Amygdala (tissue), 56 donors: ENCODE measurements around the gene ACSL1.
"Not testable (repeated sequence)": the region's sequence is repeated elsewhere in the genome, so short reads cannot be mapped to it uniquely, and the experiment has no call there.

ENCODE experiments used
- DNase-seq, 56 donors: peaks; one replicate each; lab custom pipeline; 2025; lab: John Stamatoyannopoulos, UW

The ACSL1 gene

GRCh38 chr4:184793735-184794355 is 31.9 kb downstream of the ACSL1 start:
- no peak for DNase-seq

DNA sequence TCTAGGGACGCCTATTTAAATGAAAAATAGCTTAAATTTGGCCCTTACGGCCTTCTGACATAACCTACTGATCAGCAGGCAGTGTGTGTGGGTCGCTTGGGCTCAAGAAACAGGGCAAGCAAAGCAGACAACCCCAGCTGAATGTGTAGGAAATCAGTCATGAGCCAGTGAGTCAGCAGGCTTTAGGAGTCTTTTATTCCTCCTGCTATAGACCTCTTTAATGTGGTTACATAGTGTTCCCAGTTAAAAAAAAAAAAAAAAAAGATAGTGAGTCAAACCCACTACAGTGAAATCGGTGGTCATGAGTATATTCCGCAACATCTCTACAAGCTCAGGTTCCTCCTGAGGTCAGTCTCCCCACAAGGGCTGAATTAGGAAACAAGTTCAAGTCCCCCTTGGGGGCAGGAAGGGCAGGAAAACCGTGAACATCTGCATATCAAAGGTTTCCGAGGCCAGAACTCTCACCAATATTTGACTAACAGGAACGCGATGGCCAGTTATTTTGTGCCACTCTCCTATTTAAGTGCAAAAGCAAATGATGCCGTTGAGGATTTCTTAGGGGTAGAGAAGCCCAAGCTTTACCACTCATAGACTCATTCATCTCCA is 32.7 kb downstream of the ACSL1 start:
- peak in 5 of 56 donors; percentile 6 to 34 (median 18) for DNase-seq

DNA sequence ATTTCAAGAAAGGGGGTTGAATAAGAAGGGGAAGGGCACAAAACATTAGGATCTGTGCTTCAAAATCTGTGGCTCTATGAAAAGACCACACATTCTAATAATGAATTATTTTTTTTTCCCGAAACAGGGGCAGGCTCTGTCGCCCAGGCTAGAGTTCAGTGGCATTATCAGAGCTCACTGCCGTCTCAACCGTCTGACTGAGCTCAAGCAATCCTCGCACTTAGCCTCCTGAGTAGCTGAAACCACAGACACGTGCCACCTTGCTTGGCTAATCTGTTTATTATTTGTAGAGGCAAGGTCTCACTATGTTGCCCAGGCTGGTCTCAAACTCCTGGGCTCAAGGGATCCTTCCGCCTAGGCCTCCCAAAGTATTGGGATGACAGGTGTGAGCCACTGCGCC is 33.4 kb downstream of the ACSL1 start:
- no peak for DNase-seq

DNA sequence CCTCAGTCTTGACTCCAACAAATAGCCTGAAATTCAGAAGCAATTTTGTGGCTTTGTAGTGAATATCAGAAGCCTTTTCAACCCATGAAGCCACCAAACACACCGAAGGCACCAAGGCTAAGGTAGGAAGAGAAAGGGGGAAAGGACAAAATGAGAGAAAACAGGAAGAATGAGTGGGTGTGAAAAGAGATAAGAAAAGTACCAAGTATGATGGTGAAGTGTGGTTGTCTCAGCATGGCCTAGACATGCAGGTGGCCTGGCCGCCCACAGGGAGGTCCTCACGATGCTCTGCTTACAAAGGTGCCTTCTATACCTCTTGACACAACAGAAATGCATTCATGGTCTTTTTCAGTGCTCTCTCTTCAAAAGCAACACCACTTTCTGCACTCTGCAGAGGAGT is 34.9 kb downstream of the ACSL1 start:
- DNase-seq = no peak

DNA sequence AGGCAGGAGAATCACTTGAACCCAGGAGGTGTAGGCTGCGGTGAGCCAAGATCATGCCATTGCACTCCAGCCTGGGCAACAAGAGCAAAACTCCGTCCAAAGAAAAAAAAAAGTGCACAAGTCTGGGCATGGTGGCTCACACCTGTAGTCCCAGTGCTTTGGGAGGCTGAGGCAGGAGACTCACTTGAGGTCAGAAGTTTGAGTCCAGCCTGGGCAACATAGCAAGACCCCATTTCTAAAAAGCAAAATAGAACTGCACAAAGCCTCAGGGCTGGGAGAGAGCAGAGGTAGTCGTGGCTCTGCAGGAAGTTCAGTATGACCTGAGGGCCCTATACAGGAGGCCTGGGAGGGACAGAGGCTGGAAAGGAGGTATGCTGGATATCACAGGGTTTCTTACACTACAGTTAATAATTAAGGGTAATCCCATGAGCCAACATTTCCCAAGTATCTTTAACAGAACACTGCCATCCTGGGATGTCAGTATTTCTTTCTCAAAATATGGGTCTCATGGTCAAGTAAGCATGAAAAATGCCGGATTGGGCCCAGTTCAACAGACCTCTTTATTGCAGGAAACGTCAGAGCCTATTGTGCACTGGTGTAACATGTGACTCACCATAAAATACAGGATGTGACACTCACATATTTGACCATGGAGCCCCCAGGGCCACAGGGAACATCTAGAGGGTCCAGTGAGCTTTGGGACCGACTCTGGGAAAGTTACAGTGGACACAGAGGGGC is 37.8 kb downstream of the ACSL1 start:
- DNase-seq = no peak

DNA sequence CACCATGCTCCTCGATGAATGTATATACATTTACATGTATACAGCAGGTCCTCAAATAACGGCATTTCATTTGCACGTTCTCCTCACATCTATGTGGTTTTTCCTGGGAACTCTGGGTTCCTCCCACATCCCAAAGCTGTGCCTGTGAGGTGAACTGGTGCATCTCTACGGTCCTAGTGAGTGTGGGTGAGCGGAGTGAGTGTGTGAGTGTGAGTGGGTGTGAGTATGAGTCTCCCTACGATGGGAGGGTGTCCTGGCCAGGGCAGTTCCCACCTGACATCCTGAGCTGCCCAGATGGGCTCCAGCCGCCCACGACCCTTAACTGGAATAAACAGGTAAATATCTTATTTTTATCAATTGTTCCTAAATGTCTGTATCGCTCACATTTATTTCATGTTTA is 40.0 kb downstream of the ACSL1 start:
- no peak for DNase-seq

- peak in 3 of 56 donors; percentile 6 to 21 (median 9) for DNase-seq
Measured at GRCh38 chr4:184784628-184785257, 41.0 kb downstream of the ACSL1 start.

DNA sequence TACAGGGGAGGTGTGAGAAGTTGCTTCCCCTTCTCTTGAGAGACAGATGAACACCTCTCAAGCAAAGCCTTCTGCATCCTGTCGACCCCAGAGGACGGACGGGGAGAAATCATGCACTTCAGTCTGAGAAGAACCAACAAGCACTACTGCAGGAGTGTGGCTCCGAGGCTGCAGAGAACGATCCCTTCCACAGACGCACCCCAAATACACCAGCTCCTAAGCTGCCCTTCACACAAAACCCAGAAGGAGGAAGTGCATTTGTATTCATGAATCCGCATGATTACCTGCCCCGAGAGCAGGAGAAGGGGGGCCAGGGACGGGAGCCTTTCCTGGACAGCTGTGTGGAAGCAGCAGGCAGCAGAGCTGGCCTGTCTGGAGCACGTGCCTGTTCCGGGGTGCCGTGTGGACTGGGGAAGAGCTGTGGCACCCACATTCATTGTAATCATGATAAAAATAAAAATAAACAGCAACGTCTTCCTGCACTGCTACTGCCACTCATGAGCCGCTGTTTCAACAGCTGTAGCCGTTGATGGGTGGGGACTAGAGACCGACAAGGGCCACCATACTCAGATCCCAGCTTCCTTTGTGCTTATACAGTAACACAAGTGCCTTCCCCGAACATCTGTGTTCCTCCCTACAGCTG is 42.9 kb downstream of the ACSL1 start:
- DNase-seq = no peak

DNA sequence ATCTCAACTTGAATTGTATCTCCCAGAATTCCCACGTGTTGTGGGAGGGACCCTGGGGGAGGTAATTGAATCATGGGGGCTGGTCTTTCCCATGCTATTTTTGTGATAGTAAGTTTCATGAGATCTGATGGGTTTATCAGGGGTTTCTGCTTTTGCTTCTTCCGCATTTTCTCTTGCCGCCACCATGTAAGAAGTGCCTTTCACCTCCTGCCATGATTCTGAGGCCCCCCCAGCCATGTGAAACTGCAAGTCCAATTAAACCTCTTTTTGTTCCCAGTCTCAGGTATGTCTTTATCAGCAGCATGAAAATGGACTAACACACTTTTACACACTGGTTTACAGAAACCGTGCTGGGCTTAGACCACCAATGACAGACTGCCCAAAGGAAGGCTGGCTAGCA is 46.6 kb downstream of the ACSL1 start:
- DNase-seq = not testable (repeated sequence)

- DNase-seq = no peak
Measured at GRCh38 chr4:184778325-184778724, 47.4 kb downstream of the ACSL1 start.

- DNase-seq = no peak
Measured at GRCh38 chr4:184776821-184777220, 48.9 kb downstream of the ACSL1 start.

- DNase-seq = no peak
Measured at GRCh38 chr4:184775854-184776555, 49.8 kb downstream of the ACSL1 start.

DNA sequence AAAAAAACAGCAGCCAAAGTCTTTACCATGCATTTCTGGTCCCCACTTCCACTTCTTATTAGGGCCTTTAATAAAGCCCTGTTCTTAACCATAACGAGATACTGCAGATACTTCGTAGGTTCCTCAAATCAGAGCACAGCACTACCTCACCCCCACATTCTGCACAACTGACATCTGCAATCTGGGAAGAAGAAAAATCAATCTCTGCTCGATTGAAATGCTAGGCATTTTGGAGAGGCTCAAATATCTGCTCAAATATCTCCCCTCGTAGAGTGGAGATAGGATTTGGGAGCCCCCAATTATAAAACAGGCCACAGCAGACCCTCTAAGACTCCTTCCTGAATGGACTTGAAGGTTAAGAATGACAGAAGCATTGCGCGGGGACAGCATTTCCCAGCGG is 51.6 kb downstream of the ACSL1 start:
- DNase-seq = no peak

DNA sequence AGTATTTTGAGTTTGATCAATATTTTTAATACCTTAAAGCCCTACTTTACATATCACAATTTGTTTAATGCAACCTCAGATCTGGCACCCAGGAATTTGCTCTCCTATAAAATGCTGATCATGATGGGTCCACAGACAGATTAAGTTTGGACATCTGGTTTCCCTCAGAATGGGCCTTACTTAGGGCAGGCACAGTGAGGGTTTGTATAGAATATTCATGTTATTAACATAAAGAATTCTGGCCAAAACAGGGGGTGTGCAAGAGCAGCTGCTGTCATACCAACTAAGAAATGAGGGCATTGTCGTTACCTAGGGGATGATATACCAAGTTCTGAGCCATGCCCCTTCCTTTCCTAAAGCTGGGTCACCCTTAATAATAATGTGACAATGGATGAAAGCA is 54.4 kb downstream of the ACSL1 start:
- DNase-seq = no peak

- no peak for DNase-seq
Measured at GRCh38 chr4:184769141-184769765, 56.5 kb downstream of the ACSL1 start.

DNA sequence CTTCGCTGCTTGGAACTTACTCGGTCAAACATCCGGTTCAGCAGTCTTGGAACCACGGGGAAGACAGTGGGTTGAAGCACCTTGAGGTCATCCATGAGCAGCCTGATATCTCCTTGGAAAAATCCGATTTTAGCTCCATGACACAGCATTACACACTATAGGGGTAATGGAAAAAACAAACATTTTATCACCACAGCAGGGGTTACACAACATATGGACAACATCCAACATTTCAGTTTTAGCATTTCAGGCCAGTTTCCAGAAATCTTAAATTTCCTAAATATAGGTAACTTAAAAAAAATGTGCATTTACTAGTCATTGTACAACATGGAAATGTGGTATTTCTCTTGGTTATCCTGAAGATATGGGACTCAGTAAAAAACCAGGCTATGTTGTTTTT is 57.5 kb downstream of the ACSL1 start:
- DNase-seq = no peak

DNA sequence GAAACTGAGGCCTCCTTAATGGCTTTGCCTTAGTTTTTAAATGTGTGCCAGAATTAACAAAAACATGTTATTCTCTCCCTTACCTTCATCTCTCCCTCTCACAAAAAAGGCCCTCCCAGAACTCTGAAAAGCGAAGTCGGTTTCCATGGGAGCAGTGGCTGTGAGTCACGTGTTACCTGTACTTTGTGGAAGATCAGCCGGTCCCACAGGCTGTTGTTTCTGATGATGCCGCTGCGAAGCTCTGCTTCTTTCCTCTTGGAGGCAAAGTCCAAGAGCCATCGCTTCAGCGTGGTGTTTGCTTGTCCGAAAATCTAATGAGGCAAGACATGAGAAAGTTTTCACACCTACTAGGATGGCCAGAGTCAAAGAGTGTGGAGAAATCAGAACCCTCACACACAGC is 59.3 kb downstream of the ACSL1 start:
- no peak for DNase-seq

GRCh38 chr4:184765473-184766340 is 60.1 kb downstream of the ACSL1 start:
- no peak for DNase-seq

- no peak for DNase-seq
Measured at GRCh38 chr4:184764601-184765000, 61.2 kb downstream of the ACSL1 start.
